K562 (cell line): ENCODE measurements around the gene CGB3. TPM values are rescaled to one million over a fixed set of nuclear protein-coding genes. Genes with fewer than 3 reads are reported as not detected.

Experiments
- ATAC-seq: fragments of 200-7000 bp; cut with Tn5 transposase; 3 replicates; pipeline ENCODE4 v1.9.1; 2020; ENCODE audit warnings: moderate library complexity
- BruUV-seq: library from RNA; stranded (reverse); fragments of 400-500 nt; replicated peaks from 2 replicates; lab custom pipeline; 2021; lab: Mats Ljungman, UMichigan
- CTCF ChIA-PET: fragments of 300-600 bp; formaldehyde crosslinking; extraction: SDS; loops from one replicate; lab custom pipeline; 2021; ENCODE audit warnings: low intra/inter-chr PET ratio; lab: Yijun Ruan, JAX
- POLR2A ChIA-PET: fragments of 300-600, 350-650 bp; sonication (Branson Sonifier 250); formaldehyde crosslinking; extraction: SDS; loops from one replicate; lab custom pipeline; 2021; ENCODE audit warnings: antibody characterized with exemption, inconsistent platforms; lab: Yijun Ruan, JAX
- DNase-seq, 4 experiments: peaks; one replicate each; pipeline versions ENCODE4 v3.0.0 to v3.0.0-alpha.2; 2011 to 2018; ENCODE audit warnings: low spot score in 3 of 4, mixed read lengths in 3 of 4; ENCODE audit errors: extremely low read depth in 1 of 4
- FAIRE-seq: peaks from 2 replicates; lab custom pipeline; 2011; peaks lifted over from hg19 to GRCh38; lab: Jason Lieb, UNC
- H2AFZ ChIP-seq: 2 replicates; pipeline ENCODE4 v1.6.0; 2011; ENCODE audit warnings: low read depth, low read length, control low read depth, inconsistent platforms
- H3K27ac ChIP-seq: fragments of 200-600 bp; 3 replicates; pipeline ENCODE4 v1.8.0; 2011; ENCODE audit warnings: low read depth, mild to moderate bottlenecking, control low read depth, inconsistent platforms, low read length, moderate library complexity, mixed read lengths; ENCODE audit errors: extremely low read depth
- H3K27me3 ChIP-seq, 2 experiments: fragments of 300-600 bp in 1 of 2; 2 replicates in 1 of 2; 3 replicates in 1 of 2; pipeline versions ENCODE4 v1.6.0 to v1.8.0; 2011; ENCODE audit warnings: inconsistent platforms in 2 of 2, low read length in 2 of 2, mild to moderate bottlenecking in 1 of 2, mixed read lengths in 1 of 2, moderate library complexity in 1 of 2; ENCODE audit not compliant: control insufficient read depth in 2 of 2, insufficient read depth in 2 of 2
- H3K36me3 ChIP-seq: fragments of 300-600 bp; 3 replicates; pipeline ENCODE4 v1.8.0; 2011; ENCODE audit warnings: mild to moderate bottlenecking, low read length, inconsistent platforms; ENCODE audit not compliant: control insufficient read depth, insufficient read depth
- H3K4me1 ChIP-seq, 2 experiments: fragments of 200-600 bp in 1 of 2; replicated peaks in 1 of 2; 2 replicates in 1 of 2; 3 replicates in 1 of 2; pipeline versions ENCODE4 v1.5.1 to v1.8.0; 2011; ENCODE audit warnings: inconsistent platforms in 2 of 2, low read length in 2 of 2, mild to moderate bottlenecking in 1 of 2, mixed read lengths in 1 of 2, moderate library complexity in 1 of 2; ENCODE audit not compliant: control insufficient read depth in 2 of 2, insufficient read depth in 2 of 2
- H3K4me2 ChIP-seq: 2 replicates; pipeline ENCODE4 v1.6.1; 2011; ENCODE audit warnings: low read length, control low read depth, inconsistent platforms, mixed read lengths; ENCODE audit not compliant: insufficient read depth
- H3K4me3 ChIP-seq: fragments of 200-600 bp; sonication (generic), shearing (Covaris generic); 2 replicates; pipeline ENCODE4 v1.5.1; 2016; ENCODE audit warnings: control low read depth, inconsistent platforms
- H3K79me2 ChIP-seq: fragments of 200-600 bp; 3 replicates; pipeline ENCODE4 v1.8.0; 2011; ENCODE audit warnings: low read length, inconsistent platforms; ENCODE audit not compliant: control insufficient read depth, insufficient read depth
- H3K9ac ChIP-seq, 2 experiments: 2 replicates each; pipeline versions ENCODE4 v1.6.0 to v1.6.1; 2011; ENCODE audit warnings: low read depth in 2 of 2, low read length in 2 of 2, control low read depth in 1 of 2, inconsistent platforms in 1 of 2, mild to moderate bottlenecking in 1 of 2, mixed read lengths in 1 of 2; ENCODE audit not compliant: insufficient read depth in 1 of 2
- H3K9me1 ChIP-seq: one replicate; pipeline ENCODE4 v1.6.0; 2011; ENCODE audit warnings: inconsistent platforms, mild to moderate bottlenecking, low read length, moderate library complexity; ENCODE audit not compliant: control insufficient read depth, insufficient read depth
- H3K9me3 ChIP-seq: replicated peaks from 2 replicates; pipeline ENCODE4 v1.5.1; 2011; ENCODE audit warnings: low read depth, low read length, inconsistent platforms; ENCODE audit not compliant: control insufficient read depth, insufficient read depth
- H4K20me1 ChIP-seq: replicated peaks from 2 replicates; pipeline ENCODE4 v1.6.1; 2011; ENCODE audit warnings: low read length, inconsistent platforms, mixed read lengths; ENCODE audit not compliant: control insufficient read depth, insufficient read depth
- CTBP1 ChIP-seq: fragments of 450-650 bp; IDR thresholded peaks from 2 replicates; pipeline ENCODE4 v1.6.1; 2016; ENCODE audit warnings: borderline replicate concordance
- HNRNPH1 ChIP-seq: fragments of 200-400 bp; formaldehyde crosslinking; optimal IDR thresholded peaks from 2 replicates; pipeline ENCODE3; 2017; ENCODE audit warnings: low read depth, mild to moderate bottlenecking, low read length, moderate library complexity
- ILF3 ChIP-seq: fragments of 450-650 bp; IDR thresholded peaks from 2 replicates; pipeline ENCODE4 v1.6.1; 2018; ENCODE audit warnings: antibody characterized with exemption, mild to moderate bottlenecking, moderate library complexity, borderline replicate concordance
- KDM5B ChIP-seq: fragments of 200-600 bp; sonication (generic); IDR thresholded peaks from 2 replicates; pipeline ENCODE4 v1.6.1; 2012; ENCODE audit warnings: low read depth, mild to moderate bottlenecking, moderate library complexity, low read length, control low read depth, inconsistent platforms; ENCODE audit not compliant: insufficient replicate concordance
- ZNF143 ChIP-seq: sonication (generic); formaldehyde crosslinking; IDR thresholded peaks from 2 replicates; pipeline ENCODE4 v1.9.0; 2022; ENCODE audit warnings: mild to moderate bottlenecking, missing genetic modification reagents
- WGBS: fragments of 100-300 bp; shearing (Covaris generic); methylation state at CpG from one replicate; pipeline ENCODE4 v1.1.6; 2016; ENCODE audit warnings: low coverage, mixed read lengths; ENCODE audit not compliant: insufficient coverage; ENCODE audit errors: missing lambda C conversion rate; 5-methylcytosine and 5-hydroxymethylcytosine counted together
- in situ Hi-C: fragments of 300-500 bp; cut with MboI; formaldehyde crosslinking; loops from 4 replicates; pipeline ENCODE4 v1.15.0; 2018; ENCODE audit warnings: inconsistent platforms, mixed read lengths
- intact Hi-C: fragments of 100-400 bp; cut with micrococcal nuclease; formaldehyde crosslinking; loops from 2 replicates; pipeline ENCODE4 v1.14.2; 2022
- polyA plus RNA-seq, 8 experiments: library from polyadenylated mRNA; depleted of rRNA in 4 of 8; stranded (reverse) in 5 of 8; unstranded in 3 of 8; fragments of >200 nt; fragmentation: Nextera tagmentation in 2 of 8; fragmentation: Illumina TruSeq in 1 of 8; extraction: Ambion mirVana in 2 of 8; extraction: Trizol in 1 of 8; gene quantifications; 2 replicates each; pipeline versions ENCODE4 v1.2.1 to v1.2.3, GENCODE V29; 2011 to 2014; ENCODE audit warnings: inconsistent platforms in 1 of 8, missing spikeins in 1 of 8
- total RNA-seq, 7 experiments: library from RNA; depleted of rRNA in 6 of 7; stranded (reverse); fragments of >200 nt in 6 of 7; fragmentation: Illumina TruSeq in 2 of 7; extraction: Trizol in 2 of 7; gene quantifications; 2 replicates each; pipeline versions ENCODE4 v1.2.1 to v1.2.3, GENCODE V29; 2011 to 2021; ENCODE audit warnings: low replicate concordance in 1 of 7
- TF ChIP-seq, protein P1 (sequence below): fragments of 150-350 bp; conservative IDR thresholded peaks from 2 replicates; pipeline ENCODE4 v1.6.1; 2014; ENCODE audit warnings: low read length
- TF ChIP-seq, protein P2 (sequence below), 2 experiments: fragments of 450-650 bp; IDR thresholded peaks; 2 replicates each; pipeline ENCODE4 v1.6.1; 2016; ENCODE audit warnings: mild to moderate bottlenecking in 2 of 2, borderline replicate concordance in 1 of 2, low read depth in 1 of 2, moderate library complexity in 1 of 2

CGB3 gene
- total and polyA plus RNA-seq, 9 of the 15 experiments (the other 6 are each of a cell fraction or from before 2014, with no cell fraction given): not detected

DNA sequence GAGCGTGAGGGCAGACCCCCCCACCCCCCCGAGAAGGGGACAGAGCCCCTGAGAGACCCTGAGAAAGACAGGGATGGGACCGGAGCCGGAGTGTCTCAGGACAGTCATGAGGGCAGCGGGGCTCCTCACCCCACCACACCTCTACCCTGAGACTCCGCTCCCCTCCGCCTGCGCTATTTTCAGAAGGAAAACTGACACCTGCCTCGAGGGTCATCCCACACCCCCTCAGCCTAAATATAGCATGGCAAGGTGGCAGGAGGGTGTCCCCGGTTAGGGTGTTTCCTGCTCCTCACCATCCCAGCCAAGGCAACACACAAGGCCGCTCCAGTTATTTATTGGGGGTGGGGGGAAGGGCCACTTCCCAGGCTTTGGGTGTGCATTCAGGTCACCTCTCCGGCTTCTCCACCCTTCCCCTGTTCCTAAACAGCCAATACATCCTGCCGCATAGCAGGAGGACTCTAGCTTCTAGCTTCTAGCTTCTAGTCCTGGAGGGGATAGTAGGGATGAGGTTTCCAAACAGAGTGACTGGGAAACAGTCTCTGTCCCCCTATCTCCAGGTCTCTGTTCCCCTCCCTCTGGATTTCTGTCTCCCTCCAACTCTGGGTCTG is 41.9 kb upstream of the CGB3 start:
- in situ Hi-C loops (no loop called here), intact Hi-C loops (no loop called here)
- Histone ChIP-seq H3K4me1 (peaks cover 0 to 28% of the 10 kb centered on the region in 2 experiments; a peak in 4 of 5 replicates), H2AFZ (no peak overlapping the region), H3K9me1 (no peaks in the 10 kb centered on the region), H3K27ac (no peak overlapping the region), H4K20me1 (no peaks in the 10 kb centered on the region), H3K79me2 (no peaks in the 10 kb centered on the region), H3K27me3 (peaks cover 24 to 64% of the 10 kb centered on the region in 2 experiments; a peak in 4 of 5 replicates), H3K4me2 (no peak overlapping the region), H3K36me3 (no peaks in the 10 kb centered on the region), H3K4me3 (no peak overlapping the region), H3K9me3 (no peaks in the 10 kb centered on the region), H3K9ac (no peak overlapping the region; a peak in 1 of 4 replicates)
- DNase-seq: no peak
- 0 out of 3 replicates have a peak, but pooled peaks have one; percentile 23 for ATAC-seq
- TF ChIP-seq HNRNPH1 (no peak), ILF3 (no peak), ZNF143 (CRISPR knock-in tag) (no peak), CTBP1 (no peak), KDM5B (no peak)
- TF ChIP-seq, protein P1, sequence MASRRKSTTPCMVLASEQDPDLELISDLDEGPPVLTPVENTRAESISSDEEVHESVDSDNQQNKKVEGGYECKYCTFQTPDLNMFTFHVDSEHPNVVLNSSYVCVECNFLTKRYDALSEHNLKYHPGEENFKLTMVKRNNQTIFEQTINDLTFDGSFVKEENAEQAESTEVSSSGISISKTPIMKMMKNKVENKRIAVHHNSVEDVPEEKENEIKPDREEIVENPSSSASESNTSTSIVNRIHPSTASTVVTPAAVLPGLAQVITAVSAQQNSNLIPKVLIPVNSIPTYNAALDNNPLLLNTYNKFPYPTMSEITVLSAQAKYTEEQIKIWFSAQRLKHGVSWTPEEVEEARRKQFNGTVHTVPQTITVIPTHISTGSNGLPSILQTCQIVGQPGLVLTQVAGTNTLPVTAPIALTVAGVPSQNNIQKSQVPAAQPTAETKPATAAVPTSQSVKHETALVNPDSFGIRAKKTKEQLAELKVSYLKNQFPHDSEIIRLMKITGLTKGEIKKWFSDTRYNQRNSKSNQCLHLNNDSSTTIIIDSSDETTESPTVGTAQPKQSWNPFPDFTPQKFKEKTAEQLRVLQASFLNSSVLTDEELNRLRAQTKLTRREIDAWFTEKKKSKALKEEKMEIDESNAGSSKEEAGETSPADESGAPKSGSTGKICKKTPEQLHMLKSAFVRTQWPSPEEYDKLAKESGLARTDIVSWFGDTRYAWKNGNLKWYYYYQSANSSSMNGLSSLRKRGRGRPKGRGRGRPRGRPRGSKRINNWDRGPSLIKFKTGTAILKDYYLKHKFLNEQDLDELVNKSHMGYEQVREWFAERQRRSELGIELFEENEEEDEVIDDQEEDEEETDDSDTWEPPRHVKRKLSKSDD: no peak
- TF ChIP-seq, protein P2, sequence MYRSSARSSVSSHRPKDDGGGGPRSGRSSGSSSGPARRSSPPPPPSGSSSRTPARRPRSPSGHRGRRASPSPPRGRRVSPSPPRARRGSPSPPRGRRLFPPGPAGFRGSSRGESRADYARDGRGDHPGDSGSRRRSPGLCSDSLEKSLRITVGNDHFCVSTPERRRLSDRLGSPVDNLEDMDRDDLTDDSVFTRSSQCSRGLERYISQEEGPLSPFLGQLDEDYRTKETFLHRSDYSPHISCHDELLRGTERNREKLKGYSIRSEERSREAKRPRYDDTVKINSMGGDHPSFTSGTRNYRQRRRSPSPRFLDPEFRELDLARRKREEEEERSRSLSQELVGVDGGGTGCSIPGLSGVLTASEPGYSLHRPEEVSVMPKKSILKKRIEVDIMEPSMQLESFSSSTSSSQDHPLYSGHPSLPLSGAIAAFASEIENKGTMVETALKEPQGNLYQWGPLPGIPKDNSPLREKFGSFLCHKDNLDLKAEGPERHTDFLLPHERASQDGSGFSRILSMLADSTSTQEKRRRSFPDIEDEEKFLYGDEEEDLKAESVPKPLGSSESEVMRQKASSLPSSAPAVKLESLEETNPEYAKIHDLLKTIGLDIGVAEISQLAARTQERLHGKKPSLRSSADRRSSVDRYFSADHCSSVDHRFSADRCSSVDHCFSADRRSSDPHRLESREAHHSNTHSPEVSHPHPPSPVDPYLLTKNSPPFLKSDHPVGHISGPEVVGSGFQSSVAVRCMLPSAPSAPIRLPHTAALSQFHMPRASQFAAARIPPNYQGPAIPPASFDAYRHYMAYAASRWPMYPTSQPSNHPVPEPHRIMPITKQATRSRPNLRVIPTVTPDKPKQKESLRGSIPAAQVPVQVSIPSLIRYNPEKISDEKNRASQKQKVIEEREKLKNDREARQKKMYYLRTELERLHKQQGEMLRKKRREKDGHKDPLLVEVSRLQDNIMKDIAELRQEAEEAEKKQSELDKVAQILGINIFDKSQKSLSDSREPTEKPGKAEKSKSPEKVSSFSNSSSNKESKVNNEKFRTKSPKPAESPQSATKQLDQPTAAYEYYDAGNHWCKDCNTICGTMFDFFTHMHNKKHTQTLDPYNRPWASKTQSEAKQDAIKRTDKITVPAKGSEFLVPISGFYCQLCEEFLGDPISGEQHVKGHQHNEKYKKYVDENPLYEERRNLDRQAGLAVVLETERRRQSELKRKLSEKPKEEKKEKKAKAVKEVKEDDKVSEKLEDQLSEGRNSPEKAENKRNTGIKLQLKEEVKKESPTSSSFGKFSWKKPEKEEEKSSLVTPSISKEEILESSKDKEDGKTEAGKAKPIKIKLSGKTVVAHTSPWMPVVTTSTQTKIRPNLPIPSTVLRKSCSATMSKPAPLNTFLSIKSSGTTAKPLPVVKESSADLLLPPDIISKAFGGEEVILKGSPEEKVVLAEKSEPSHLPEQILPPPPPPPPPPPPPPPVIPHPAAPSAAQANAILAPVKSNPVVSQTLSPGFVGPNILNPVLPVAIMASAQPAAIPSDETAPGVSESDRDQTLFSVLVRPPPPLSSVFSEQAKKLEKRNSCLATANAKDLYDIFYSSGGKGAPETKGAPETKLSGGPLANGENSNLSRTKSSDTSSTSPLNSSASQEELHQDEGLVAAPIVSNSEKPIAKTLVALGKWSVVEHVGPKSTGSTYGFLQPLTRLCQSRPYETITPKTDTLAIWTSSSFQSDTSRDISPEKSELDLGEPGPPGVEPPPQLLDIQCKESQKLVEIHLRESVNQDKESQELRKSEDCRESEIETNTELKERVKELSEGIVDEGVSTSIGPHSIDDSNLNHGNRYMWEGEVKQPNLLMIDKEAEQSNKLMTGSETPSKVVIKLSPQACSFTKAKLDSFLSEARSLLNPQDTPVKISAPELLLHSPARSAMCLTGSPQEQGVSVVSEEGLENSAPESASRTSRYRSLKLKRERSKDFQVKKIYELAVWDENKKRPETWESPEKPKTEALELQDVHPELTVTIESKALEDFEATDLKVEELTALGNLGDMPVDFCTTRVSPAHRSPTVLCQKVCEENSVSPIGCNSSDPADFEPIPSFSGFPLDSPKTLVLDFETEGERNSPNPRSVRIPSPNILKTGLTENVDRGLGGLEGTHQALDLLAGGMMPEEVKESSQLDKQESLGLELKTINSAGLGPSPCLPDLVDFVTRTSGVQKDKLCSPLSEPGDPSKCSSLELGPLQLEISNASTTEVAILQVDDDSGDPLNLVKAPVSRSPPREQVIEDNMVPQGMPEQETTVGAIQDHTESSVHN (IDR thresholded peaks at IDR 0.05; ENCODE audit: borderline replicate concordance in 1 of 2, low read depth in 1 of 2): no peak
- FAIRE-seq: no peak
- ChIA-PET CTCF (no interaction called here), POLR2A (no interaction called here)
- BruUV-seq: no TSS peak
- 27% methylated on average over 10 of the region's 13 CpGs for WGBS
